ENCODE data around the gene SDCCAG8.
"Not testable (repeated sequence)": the region's sequence is repeated elsewhere in the genome, so short reads cannot be mapped to it uniquely, and the experiment has no call there.

DNA sequence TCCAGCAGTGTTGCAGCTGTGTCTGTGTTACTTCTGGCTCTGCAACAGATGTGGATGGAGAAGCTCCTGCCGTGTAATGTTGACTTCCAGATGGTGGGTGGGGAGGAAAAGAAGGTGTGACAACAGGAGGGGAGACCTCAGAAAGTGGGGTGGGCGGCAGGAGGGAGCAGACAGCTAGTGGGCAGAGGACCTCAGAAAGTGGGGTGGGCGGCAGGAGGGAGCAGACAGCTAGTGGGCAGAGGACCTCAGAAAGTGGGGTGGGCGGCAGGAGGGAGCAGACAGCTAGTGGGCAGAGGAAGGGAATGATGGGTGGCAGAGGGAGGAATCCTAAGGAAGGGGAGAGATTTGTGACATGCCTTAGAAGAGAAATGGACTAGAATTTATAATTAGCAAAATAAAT, 83.0 kb downstream of the SDCCAG8 start:
- TF ChIP-seq, protein P1, sequence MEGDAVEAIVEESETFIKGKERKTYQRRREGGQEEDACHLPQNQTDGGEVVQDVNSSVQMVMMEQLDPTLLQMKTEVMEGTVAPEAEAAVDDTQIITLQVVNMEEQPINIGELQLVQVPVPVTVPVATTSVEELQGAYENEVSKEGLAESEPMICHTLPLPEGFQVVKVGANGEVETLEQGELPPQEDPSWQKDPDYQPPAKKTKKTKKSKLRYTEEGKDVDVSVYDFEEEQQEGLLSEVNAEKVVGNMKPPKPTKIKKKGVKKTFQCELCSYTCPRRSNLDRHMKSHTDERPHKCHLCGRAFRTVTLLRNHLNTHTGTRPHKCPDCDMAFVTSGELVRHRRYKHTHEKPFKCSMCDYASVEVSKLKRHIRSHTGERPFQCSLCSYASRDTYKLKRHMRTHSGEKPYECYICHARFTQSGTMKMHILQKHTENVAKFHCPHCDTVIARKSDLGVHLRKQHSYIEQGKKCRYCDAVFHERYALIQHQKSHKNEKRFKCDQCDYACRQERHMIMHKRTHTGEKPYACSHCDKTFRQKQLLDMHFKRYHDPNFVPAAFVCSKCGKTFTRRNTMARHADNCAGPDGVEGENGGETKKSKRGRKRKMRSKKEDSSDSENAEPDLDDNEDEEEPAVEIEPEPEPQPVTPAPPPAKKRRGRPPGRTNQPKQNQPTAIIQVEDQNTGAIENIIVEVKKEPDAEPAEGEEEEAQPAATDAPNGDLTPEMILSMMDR (IDR thresholded peaks at IDR 0.05; ENCODE audit: insufficient read depth, low read depth, low read length) = not testable (repeated sequence)
- not testable (repeated sequence) for TF ChIP-seq EZH2 (IDR thresholded peaks at IDR 0.05; ENCODE audit: insufficient read depth, low read length)

All from astrocyte (in vitro differentiated cells and primary cell).